ENCODE results near the gene ALDH18A1. TPM values are rescaled to one million over a fixed set of nuclear protein-coding genes. Genes with fewer than 3 reads are reported as not detected.
"Not testable (repeated sequence)": the region's sequence is repeated elsewhere in the genome, so short reads cannot be mapped to it uniquely, and the experiment has no call there.

The ALDH18A1 gene
- total RNA-seq, 1 experiment from 2014 or later, result 70.3 TPM

- Histone ChIP-seq H3K4me3 (ENCODE audit: low read length) (no peak overlapping the region), H3K4me2 (ENCODE audit: low read length) (no peak overlapping the region), H3K9ac (ENCODE audit: low read length) (no peak overlapping the region), H2AFZ (ENCODE audit: low read length) (no peak overlapping the region), H3K27me3 (ENCODE audit: low read length) (no peaks in the 10 kb centered on the region), H3K4me1 (ENCODE audit: insufficient read depth, low read length) (no peaks in the 10 kb centered on the region), H4K20me1 (ENCODE audit: low read length) (no peaks in the 10 kb centered on the region), H3F3A (ENCODE audit: low read length, unreplicated experiment) (no peaks in the 10 kb centered on the region), H3K36me3 (ENCODE audit: low read depth, low read length) (peaks cover 16% of the 10 kb centered on the region), H3K79me2 (ENCODE audit: low read length) (no peaks in the 10 kb centered on the region), H3K27ac (ENCODE audit: low read length) (no peak overlapping the region), H3K9me3 (ENCODE audit: low read length) (no peaks in the 10 kb centered on the region), H3K9me2 (replicated peaks; ENCODE audit: low read length) (no peaks in the 10 kb centered on the region)
- DNase-seq (no peak), ATAC-seq (no peak)
- TF ChIP-seq EZH2phosphoT487 (IDR thresholded peaks at IDR 0.05; ENCODE audit: borderline replicate concordance, low read length), result no peak
- TF ChIP-seq EZH2 (IDR thresholded peaks at IDR 0.05; ENCODE audit: low read length, unreplicated experiment), result no peak
- TF ChIP-seq, protein P1, sequence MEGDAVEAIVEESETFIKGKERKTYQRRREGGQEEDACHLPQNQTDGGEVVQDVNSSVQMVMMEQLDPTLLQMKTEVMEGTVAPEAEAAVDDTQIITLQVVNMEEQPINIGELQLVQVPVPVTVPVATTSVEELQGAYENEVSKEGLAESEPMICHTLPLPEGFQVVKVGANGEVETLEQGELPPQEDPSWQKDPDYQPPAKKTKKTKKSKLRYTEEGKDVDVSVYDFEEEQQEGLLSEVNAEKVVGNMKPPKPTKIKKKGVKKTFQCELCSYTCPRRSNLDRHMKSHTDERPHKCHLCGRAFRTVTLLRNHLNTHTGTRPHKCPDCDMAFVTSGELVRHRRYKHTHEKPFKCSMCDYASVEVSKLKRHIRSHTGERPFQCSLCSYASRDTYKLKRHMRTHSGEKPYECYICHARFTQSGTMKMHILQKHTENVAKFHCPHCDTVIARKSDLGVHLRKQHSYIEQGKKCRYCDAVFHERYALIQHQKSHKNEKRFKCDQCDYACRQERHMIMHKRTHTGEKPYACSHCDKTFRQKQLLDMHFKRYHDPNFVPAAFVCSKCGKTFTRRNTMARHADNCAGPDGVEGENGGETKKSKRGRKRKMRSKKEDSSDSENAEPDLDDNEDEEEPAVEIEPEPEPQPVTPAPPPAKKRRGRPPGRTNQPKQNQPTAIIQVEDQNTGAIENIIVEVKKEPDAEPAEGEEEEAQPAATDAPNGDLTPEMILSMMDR (conservative IDR thresholded peaks at IDR 0.05; ENCODE audit: low read depth, low read length), result no peak
- BruUV-seq (replicated peaks), result no TSS peak
- POLR2A ChIA-PET (ENCODE audit: unreplicated experiment), result no interaction called here
- intact Hi-C loops (cut with micrococcal nuclease), result no loop called here
- CTCF ChIA-PET, result no interaction called here
Measured at GRCh38 chr10:95626500-95626899, 30.0 kb downstream of the ALDH18A1 start.

- POLR2A ChIA-PET (ENCODE audit: unreplicated experiment); H4K20me1 ChIP-seq (ENCODE audit: low read length); H3K9ac ChIP-seq (ENCODE audit: low read length); H3K27ac ChIP-seq (ENCODE audit: low read length); H3K4me3 ChIP-seq (ENCODE audit: low read length); H3K9me3 ChIP-seq (ENCODE audit: low read length); DNase-seq; BruUV-seq (replicated peaks); CTCF ChIA-PET; intact Hi-C loops (cut with micrococcal nuclease); ATAC-seq; H3K27me3 ChIP-seq (ENCODE audit: low read length); H3K4me1 ChIP-seq (ENCODE audit: insufficient read depth, low read length); H2AFZ ChIP-seq (ENCODE audit: low read length); H3K9me2 ChIP-seq (replicated peaks; ENCODE audit: low read length); H3K4me2 ChIP-seq (ENCODE audit: low read length); H3K79me2 ChIP-seq (ENCODE audit: low read length); H3F3A ChIP-seq (ENCODE audit: low read length, unreplicated experiment): not testable (repeated sequence)
- H3K36me3 ChIP-seq (ENCODE audit: low read depth, low read length), result peaks cover 12% of the 10 kb centered on the region
Measured at GRCh38 chr10:95620415-95620814, 36.1 kb downstream of the ALDH18A1 start.

DNA sequence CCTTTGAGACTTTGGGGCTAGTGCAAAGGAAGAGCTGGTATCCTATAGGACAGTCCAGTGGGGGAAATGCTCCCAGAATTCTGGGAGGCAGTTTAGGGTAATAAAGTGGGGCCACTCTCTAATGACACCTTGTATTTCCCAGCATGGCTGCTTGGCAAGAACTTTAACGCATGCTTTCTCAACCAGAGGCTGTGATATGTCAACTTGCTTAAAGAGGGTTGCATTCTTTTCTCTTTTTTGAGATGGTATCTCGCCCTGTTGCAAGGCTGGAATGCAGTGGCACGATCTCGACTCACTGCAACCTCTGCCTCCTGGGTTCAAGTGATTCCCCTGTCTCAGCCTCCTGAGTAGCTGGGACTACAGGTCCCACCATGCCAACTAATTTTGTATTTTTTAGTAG lies 38.4 kb downstream of the ALDH18A1 start:
- TF ChIP-seq EZH2phosphoT487 (IDR thresholded peaks at IDR 0.05; ENCODE audit: borderline replicate concordance, low read length), result no peak
- TF ChIP-seq, protein P1 (conservative IDR thresholded peaks at IDR 0.05; ENCODE audit: low read depth, low read length), result no peak
- TF ChIP-seq EZH2 (IDR thresholded peaks at IDR 0.05; ENCODE audit: low read length, unreplicated experiment), result no peak
- H3K4me2 ChIP-seq (ENCODE audit: low read length), result no peak overlapping the region
- H3K9me2 ChIP-seq (replicated peaks; ENCODE audit: low read length), result no peaks in the 10 kb centered on the region
- H3F3A ChIP-seq (ENCODE audit: low read length, unreplicated experiment), result no peaks in the 10 kb centered on the region
- H3K4me1 ChIP-seq (ENCODE audit: insufficient read depth, low read length), result no peaks in the 10 kb centered on the region
- H3K9me3 ChIP-seq (ENCODE audit: low read length), result no peaks in the 10 kb centered on the region
- no peaks in the 10 kb centered on the region for H4K20me1 ChIP-seq (ENCODE audit: low read length)
- no peak overlapping the region for H3K27ac ChIP-seq (ENCODE audit: low read length)
- H2AFZ ChIP-seq (ENCODE audit: low read length), result no peak overlapping the region
- peaks cover 18% of the 10 kb centered on the region for H3K36me3 ChIP-seq (ENCODE audit: low read depth, low read length)
- no peak overlapping the region for H3K9ac ChIP-seq (ENCODE audit: low read length)
- ATAC-seq (no peak), DNase-seq (no peak)
- POLR2A ChIA-PET (ENCODE audit: unreplicated experiment), result no interaction called here
- H3K79me2 ChIP-seq (ENCODE audit: low read length), result no peaks in the 10 kb centered on the region
- CTCF ChIA-PET, result no interaction called here
- no TSS peak for BruUV-seq (replicated peaks)
- H3K4me3 ChIP-seq (ENCODE audit: low read length), result no peak overlapping the region
- no peaks in the 10 kb centered on the region for H3K27me3 ChIP-seq (ENCODE audit: low read length)
- intact Hi-C loops (cut with micrococcal nuclease), result no loop called here

Measured in PC-3 (cell line).